HepG2 (cell line): Measurements from ENCODE around the gene NRN1L. TPM values are rescaled to one million over a fixed set of nuclear protein-coding genes. Genes with fewer than 3 reads are reported as not detected.

Experiments
- DRAP1 ChIP-seq: IDR thresholded peaks from 2 replicates; pipeline ENCODE4 v1.6.1; 2016; ENCODE audit warnings: missing genetic modification reagents, missing compliant biosample characterization
- FIP1L1 ChIP-seq: fragments of 200-400 bp; formaldehyde crosslinking; IDR thresholded peaks from 2 replicates; pipeline ENCODE4 v1.6.1; 2018; ENCODE audit warnings: low read depth, mild to moderate bottlenecking, low read length, moderate library complexity, borderline replicate concordance; ENCODE audit not compliant: insufficient read depth
- GATAD2A ChIP-seq: IDR thresholded peaks from 2 replicates; pipeline ENCODE4 v1.6.1; 2016
- HDAC1 ChIP-seq: sonication (generic); formaldehyde crosslinking; IDR thresholded peaks from 2 replicates; pipeline ENCODE4 v1.5.1; 2020; ENCODE audit warnings: mild to moderate bottlenecking, missing genetic modification reagents
- NFKB2 ChIP-seq: sonication (generic); formaldehyde crosslinking; IDR thresholded peaks from 2 replicates; pipeline ENCODE4 v1.4.0; 2020; ENCODE audit warnings: missing genetic modification reagents, borderline replicate concordance
- NPAS2 ChIP-seq: sonication (generic); formaldehyde crosslinking; IDR thresholded peaks from 2 replicates; pipeline ENCODE4 v1.8.0; 2022; ENCODE audit warnings: mild to moderate bottlenecking, missing genetic modification reagents, borderline replicate concordance
- PPARG ChIP-seq: conservative IDR thresholded peaks from 2 replicates; pipeline ENCODE4 v1.6.1; 2016; ENCODE audit warnings: missing biosample characterization, missing genetic modification reagents
- PRPF4 ChIP-seq: fragments of 200-400 bp; formaldehyde crosslinking; IDR thresholded peaks from 2 replicates; pipeline ENCODE4 v1.6.1; 2016; ENCODE audit warnings: low read length, low read depth; ENCODE audit not compliant: poor library complexity, severe bottlenecking
- SIN3A ChIP-seq: IDR thresholded peaks from 2 replicates; pipeline ENCODE4 v1.6.1; 2011; ENCODE audit warnings: low read depth, mild to moderate bottlenecking, control low read depth, low read length, borderline replicate concordance
- SKI ChIP-seq: fragments of 450-650 bp; IDR thresholded peaks from one replicate; pipeline ENCODE4 v1.6.1; 2018; ENCODE audit warnings: mild to moderate bottlenecking; ENCODE audit not compliant: partially characterized antibody
- SNAI1 ChIP-seq: sonication (generic); formaldehyde crosslinking; IDR thresholded peaks from 2 replicates; pipeline ENCODE4 v1.5.0; 2020; ENCODE audit warnings: mild to moderate bottlenecking, missing genetic modification reagents, borderline replicate concordance
- SNAPC5 ChIP-seq: sonication (generic); formaldehyde crosslinking; IDR thresholded peaks from 2 replicates; pipeline ENCODE4 v1.8.1; 2023; ENCODE audit warnings: mild to moderate bottlenecking, missing genetic modification reagents, borderline replicate concordance
- ZKSCAN1 ChIP-seq: fragments of 150-350 bp; IDR thresholded peaks from 2 replicates; pipeline ENCODE4 v1.6.1; 2014; ENCODE audit warnings: low read length
- ZNF263 ChIP-seq: sonication (generic); formaldehyde crosslinking; IDR thresholded peaks from 2 replicates; pipeline ENCODE4 v1.4.0; 2020; ENCODE audit warnings: missing genetic modification reagents
- ZNF296 ChIP-seq: sonication (generic); formaldehyde crosslinking; conservative IDR thresholded peaks from 2 replicates; pipeline ENCODE4 v1.5.0; 2020; ENCODE audit warnings: mild to moderate bottlenecking, missing genetic modification reagents
- ZNF530 ChIP-seq: sonication (generic); formaldehyde crosslinking; IDR thresholded peaks from 2 replicates; pipeline ENCODE4 v1.5.0; 2020; ENCODE audit warnings: low read depth, mild to moderate bottlenecking, missing genetic modification reagents
- ZNF609 ChIP-seq: sonication (generic); formaldehyde crosslinking; IDR thresholded peaks from 2 replicates; pipeline ENCODE4 v1.4.0; 2020; ENCODE audit warnings: mild to moderate bottlenecking, missing genetic modification reagents, borderline replicate concordance
- ZNF746 ChIP-seq: sonication (generic); formaldehyde crosslinking; IDR thresholded peaks from 2 replicates; pipeline ENCODE4 v1.8.0; 2022; ENCODE audit warnings: mild to moderate bottlenecking, missing genetic modification reagents
- polyA plus RNA-seq, 8 experiments: library from polyadenylated mRNA; depleted of rRNA in 3 of 8; stranded (reverse) in 7 of 8; unstranded in 1 of 8; fragments of >200 nt; fragmentation: Illumina TruSeq in 4 of 8; extraction: Trizol in 4 of 8; gene quantifications; 2 replicates each; pipeline versions ENCODE4 v1.2.1 to v1.2.3, GENCODE V29; 2011 to 2016; ENCODE audit warnings: low read depth in 4 of 8, missing spikeins in 1 of 8, mixed read lengths in 1 of 8; ENCODE audit not compliant: insufficient read depth in 1 of 8
- total RNA-seq, 5 experiments: library from RNA; depleted of rRNA; stranded (reverse); fragments of >200 nt; fragmentation: Illumina TruSeq; extraction: Trizol; gene quantifications; 2 replicates each; pipeline ENCODE4 v1.2.3, GENCODE V29; 2016; ENCODE audit warnings: low read depth in 1 of 5
- TF ChIP-seq, protein P1 (sequence below): sonication (generic); formaldehyde crosslinking; IDR thresholded peaks from 2 replicates; pipeline ENCODE4 v1.4.0; 2020; ENCODE audit warnings: missing genetic modification reagents

NRN1L gene
- total and polyA plus RNA-seq, 2 of the 13 experiments (the other 11 are each of a cell fraction or from before 2014, with no cell fraction given), result 0.53 to 1.2 TPM

DNA sequence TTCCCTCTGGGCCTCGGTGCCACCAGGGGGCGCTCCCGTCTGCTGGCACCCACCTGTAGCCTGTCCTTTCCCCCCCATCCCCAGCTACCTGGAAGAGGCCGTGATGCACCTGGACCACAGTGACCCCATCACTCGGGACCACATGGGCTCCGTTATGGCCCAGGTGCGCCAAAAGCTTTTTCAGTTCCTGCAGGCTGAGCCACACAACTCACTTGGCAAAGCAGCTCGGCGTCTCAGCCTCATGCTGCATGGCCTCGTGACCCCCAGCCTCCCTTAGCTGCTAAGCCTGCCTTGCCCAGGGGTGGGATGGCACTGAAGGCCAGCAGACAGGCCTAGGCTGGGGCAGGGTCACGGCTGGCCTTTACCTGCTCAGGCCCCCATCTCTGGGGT is 818 bp upstream of the NRN1L start (continued):
- TF ChIP-seq, protein P1, sequence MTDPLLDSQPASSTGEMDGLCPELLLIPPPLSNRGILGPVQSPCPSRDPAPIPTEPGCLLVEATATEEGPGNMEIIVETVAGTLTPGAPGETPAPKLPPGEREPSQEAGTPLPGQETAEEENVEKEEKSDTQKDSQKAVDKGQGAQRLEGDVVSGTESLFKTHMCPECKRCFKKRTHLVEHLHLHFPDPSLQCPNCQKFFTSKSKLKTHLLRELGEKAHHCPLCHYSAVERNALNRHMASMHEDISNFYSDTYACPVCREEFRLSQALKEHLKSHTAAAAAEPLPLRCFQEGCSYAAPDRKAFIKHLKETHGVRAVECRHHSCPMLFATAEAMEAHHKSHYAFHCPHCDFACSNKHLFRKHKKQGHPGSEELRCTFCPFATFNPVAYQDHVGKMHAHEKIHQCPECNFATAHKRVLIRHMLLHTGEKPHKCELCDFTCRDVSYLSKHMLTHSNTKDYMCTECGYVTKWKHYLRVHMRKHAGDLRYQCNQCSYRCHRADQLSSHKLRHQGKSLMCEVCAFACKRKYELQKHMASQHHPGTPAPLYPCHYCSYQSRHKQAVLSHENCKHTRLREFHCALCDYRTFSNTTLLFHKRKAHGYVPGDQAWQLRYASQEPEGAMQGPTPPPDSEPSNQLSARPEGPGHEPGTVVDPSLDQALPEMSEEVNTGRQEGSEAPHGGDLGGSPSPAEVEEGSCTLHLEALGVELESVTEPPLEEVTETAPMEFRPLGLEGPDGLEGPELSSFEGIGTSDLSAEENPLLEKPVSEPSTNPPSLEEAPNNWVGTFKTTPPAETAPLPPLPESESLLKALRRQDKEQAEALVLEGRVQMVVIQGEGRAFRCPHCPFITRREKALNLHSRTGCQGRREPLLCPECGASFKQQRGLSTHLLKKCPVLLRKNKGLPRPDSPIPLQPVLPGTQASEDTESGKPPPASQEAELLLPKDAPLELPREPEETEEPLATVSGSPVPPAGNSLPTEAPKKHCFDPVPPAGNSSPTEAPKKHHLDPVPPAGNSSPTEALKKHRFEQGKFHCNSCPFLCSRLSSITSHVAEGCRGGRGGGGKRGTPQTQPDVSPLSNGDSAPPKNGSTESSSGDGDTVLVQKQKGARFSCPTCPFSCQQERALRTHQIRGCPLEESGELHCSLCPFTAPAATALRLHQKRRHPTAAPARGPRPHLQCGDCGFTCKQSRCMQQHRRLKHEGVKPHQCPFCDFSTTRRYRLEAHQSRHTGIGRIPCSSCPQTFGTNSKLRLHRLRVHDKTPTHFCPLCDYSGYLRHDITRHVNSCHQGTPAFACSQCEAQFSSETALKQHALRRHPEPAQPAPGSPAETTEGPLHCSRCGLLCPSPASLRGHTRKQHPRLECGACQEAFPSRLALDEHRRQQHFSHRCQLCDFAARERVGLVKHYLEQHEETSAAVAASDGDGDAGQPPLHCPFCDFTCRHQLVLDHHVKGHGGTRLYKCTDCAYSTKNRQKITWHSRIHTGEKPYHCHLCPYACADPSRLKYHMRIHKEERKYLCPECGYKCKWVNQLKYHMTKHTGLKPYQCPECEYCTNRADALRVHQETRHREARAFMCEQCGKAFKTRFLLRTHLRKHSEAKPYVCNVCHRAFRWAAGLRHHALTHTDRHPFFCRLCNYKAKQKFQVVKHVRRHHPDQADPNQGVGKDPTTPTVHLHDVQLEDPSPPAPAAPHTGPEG (CRISPR knock-in tag), result no peak
- TF ChIP-seq ZNF263 (CRISPR knock-in tag) (peak; percentile 73), NFKB2 (CRISPR knock-in tag) (peak; percentile 61; the same call in 1 of the 2 replicates), PRPF4 (no peak), DRAP1 (CRISPR knock-in tag) (0 out of 2 replicates have a peak, but pooled peaks have one; percentile 20), ZKSCAN1 (no peak), FIP1L1 (no peak), NPAS2 (CRISPR knock-in tag) (no peak), SNAPC5 (CRISPR knock-in tag) (no peak), HDAC1 (CRISPR knock-in tag) (no peak), GATAD2A (CRISPR knock-in tag) (peak; percentile 34; the same call in 1 of the 2 replicates), ZNF530 (CRISPR knock-in tag) (no peak), ZNF609 (no peak), SNAI1 (no peak), ZNF296 (CRISPR knock-in tag) (no peak), PPARG (CRISPR knock-in tag) (0 out of 2 replicates have a peak, but pooled peaks have one; percentile 32), SKI (no peak), ZNF746 (CRISPR knock-in tag) (no peak), SIN3A (no peak)
